Esophagus muscularis mucosa (tissue), 4 donors: ENCODE data around the gene BCAP29. TPM values are rescaled to one million over a fixed set of nuclear protein-coding genes. Genes with fewer than 3 reads are reported as not detected.

Experiments
- DNase-seq: peaks from one replicate; pipeline ENCODE4 v3.0.0-alpha.2; 2017; ENCODE audit errors: extremely low spot score
- H3K27ac ChIP-seq, 4 donors: fragments of 200-600 bp; sonication (generic); replicated peaks in 1 of 4; 1 replicate in 3 of 4; 2 replicates in 1 of 4; pipeline ENCODE4 v1.5.1; 2016 to 2019; ENCODE audit warnings: mild to moderate bottlenecking in 1 of 4
- H3K27me3 ChIP-seq, 4 donors: fragments of 200-600 bp; sonication (generic); one replicate each; pipeline versions ENCODE4 v1.5.1 to v1.6.0; 2016 to 2019
- H3K36me3 ChIP-seq, 4 donors: fragments of 200-600 bp; sonication (generic); one replicate each; pipeline ENCODE4 v1.5.1; 2016 to 2019
- H3K4me1 ChIP-seq, 4 donors: fragments of 200-600 bp; sonication (generic); one replicate each; pipeline ENCODE4 v1.5.1; 2016 to 2019
- H3K4me3 ChIP-seq, 4 donors: fragments of 200-600 bp; sonication (generic); 1 replicate in 2 of 4; 2 replicates in 2 of 4; pipeline ENCODE4 v1.5.1; 2016 to 2019; ENCODE audit warnings: mild to moderate bottlenecking in 4 of 4, moderate library complexity in 1 of 4
- H3K9me3 ChIP-seq, 4 donors: fragments of 200-600 bp; sonication (generic); 1 replicate in 3 of 4; 2 replicates in 1 of 4; pipeline ENCODE4 v1.5.1; 2016 to 2019
- CTCF ChIP-seq, 3 experiments: fragments of 200-600 bp in 2 of 3; fragments of 450-650 bp in 1 of 3; sonication (generic) in 2 of 3; IDR thresholded peaks; one replicate each; pipeline ENCODE4 v1.5.1; 2017 to 2019; ENCODE audit warnings: antibody characterized with exemption in 3 of 3, mild to moderate bottlenecking in 2 of 3, moderate library complexity in 1 of 3
- EP300 ChIP-seq: sonication (generic); formaldehyde crosslinking; IDR thresholded peaks from one replicate; pipeline ENCODE4 v1.6.1; 2017; ENCODE audit warnings: antibody characterized with exemption
- POLR2A ChIP-seq: fragments of 450-650 bp; IDR thresholded peaks from one replicate; pipeline ENCODE4 v1.6.1; 2017; ENCODE audit warnings: antibody characterized with exemption, moderate library complexity, mild to moderate bottlenecking, low read depth
- POLR2AphosphoS5 ChIP-seq, 2 donors: sonication (generic); formaldehyde crosslinking; IDR thresholded peaks; one replicate each; pipeline ENCODE4 v1.6.1; 2017; ENCODE audit warnings: antibody characterized with exemption in 2 of 2
- WGBS: methylation state at CpG from one replicate; pipeline ENCODE4 v1.1.5; 2018; 5-methylcytosine and 5-hydroxymethylcytosine counted together
- intact Hi-C: fragments of 100-400 bp; cut with DNase I; formaldehyde crosslinking; loops from one replicate; pipeline ENCODE4 v1.15.1; 2023
- total RNA-seq, 4 donors: library from RNA; depleted of rRNA; stranded (reverse); fragments of >200 nt; gene quantifications; one replicate each; pipeline versions ENCODE4 v1.1.0 to v1.2.1, GENCODE V29; 2016

Gene BCAP29
- total RNA-seq, 4 donors from 2014 or later = 89.8 to 116 (median 107) TPM

GRCh38 chr7:107543338-107543993, 36.6 kb upstream of the BCAP29 start:
- Histone ChIP-seq H3K36me3 (peaks cover 14 to 72% (median 29%) of the 10 kb centered on the region in 4 donors), H3K4me1 (no peaks in the 10 kb centered on the region), H3K9me3 (peaks cover 0 to 10% (median 8%) of the 10 kb centered on the region in 4 donors), H3K4me3 (no peak overlapping the region), H3K27me3 (no peaks in the 10 kb centered on the region), H3K27ac (no peak overlapping the region)
- no peak for DNase-seq
- intact Hi-C loops = no loop called here
- 88% methylated on average over 3 of the region's 5 CpGs for WGBS
- no peak for TF ChIP-seq POLR2A
- TF ChIP-seq EP300 = no peak
- TF ChIP-seq CTCF (IDR thresholded peaks at IDR 0.05) = no peak
- TF ChIP-seq POLR2AphosphoS5 (IDR thresholded peaks at IDR 0.05) = no peak

GRCh38 chr7:107544848-107545591, 35.0 kb upstream of the BCAP29 start:
- no peak overlapping the region for H3K4me3 ChIP-seq
- intact Hi-C loops = no loop called here
- H3K27me3 ChIP-seq = no peaks in the 10 kb centered on the region
- over 99% methylated on average over 4 of the region's 4 CpGs for WGBS
- no peak for DNase-seq
- no peaks in the 10 kb centered on the region for H3K4me1 ChIP-seq
- peaks cover 14 to 73% (median 29%) of the 10 kb centered on the region in 4 donors for H3K36me3 ChIP-seq
- no peak overlapping the region for H3K27ac ChIP-seq
- no peak for TF ChIP-seq CTCF (IDR thresholded peaks at IDR 0.05)
- TF ChIP-seq EP300 = no peak
- no peak for TF ChIP-seq POLR2A
- no peak for TF ChIP-seq POLR2AphosphoS5 (IDR thresholded peaks at IDR 0.05)
- peaks cover 0 to 10% (median 8%) of the 10 kb centered on the region in 4 donors for H3K9me3 ChIP-seq

GRCh38 chr7:107551936-107552335, 28.1 kb upstream of the BCAP29 start:
- Histone ChIP-seq H3K36me3 (peaks cover 10 to 66% (median 33%) of the 10 kb centered on the region in 4 donors), H3K4me3 (no peak overlapping the region), H3K27me3 (no peaks in the 10 kb centered on the region), H3K4me1 (no peaks in the 10 kb centered on the region), H3K27ac (no peak overlapping the region), H3K9me3 (no peaks in the 10 kb centered on the region)
- intact Hi-C loops = no loop called here
- DNase-seq = no peak
- no peak for TF ChIP-seq EP300
- no peak for TF ChIP-seq POLR2A
- no peak for TF ChIP-seq POLR2AphosphoS5 (IDR thresholded peaks at IDR 0.05)
- no peak for TF ChIP-seq CTCF (IDR thresholded peaks at IDR 0.05)
- WGBS = 100% methylated on average over 1 of the region's 1 CpG

- Histone ChIP-seq H3K36me3 (peaks cover 10 to 58% (median 33%) of the 10 kb centered on the region in 4 donors), H3K27me3 (no peaks in the 10 kb centered on the region)
- TF ChIP-seq CTCF (IDR thresholded peaks at IDR 0.05) (no peak), POLR2AphosphoS5 (IDR thresholded peaks at IDR 0.05) (no peak), POLR2A (no peak), EP300 (no peak)
Observed at GRCh38 chr7:107555893-107556292, 24.2 kb upstream of the BCAP29 start.

More at GRCh38 chr7:107555893-107556292, 24.2 kb upstream of the BCAP29 start:
- DNase-seq = no peak
- peaks cover 11 to 16% (median 14%) of the 10 kb centered on the region in 4 donors for H3K4me1 ChIP-seq
- no peaks in the 10 kb centered on the region for H3K9me3 ChIP-seq
- WGBS = 88% methylated on average over 3 of the region's 3 CpGs
- no peak overlapping the region for H3K27ac ChIP-seq
- intact Hi-C loops = no loop called here
- no peak overlapping the region for H3K4me3 ChIP-seq
